NCI-H69 (cell line): ENCODE results near the gene FARP1.
A peak's percentile ranks its signal among the peaks of the same experiment; 100 is the strongest.
"Not testable (repeated sequence)": the region's sequence is repeated elsewhere in the genome, so short reads cannot be mapped to it uniquely, and the experiment has no call there.

ENCODE experiments used
- DNase-seq: peaks from one replicate; lab custom pipeline; 2025; lab: John Stamatoyannopoulos, UW

The FARP1 gene

DNA sequence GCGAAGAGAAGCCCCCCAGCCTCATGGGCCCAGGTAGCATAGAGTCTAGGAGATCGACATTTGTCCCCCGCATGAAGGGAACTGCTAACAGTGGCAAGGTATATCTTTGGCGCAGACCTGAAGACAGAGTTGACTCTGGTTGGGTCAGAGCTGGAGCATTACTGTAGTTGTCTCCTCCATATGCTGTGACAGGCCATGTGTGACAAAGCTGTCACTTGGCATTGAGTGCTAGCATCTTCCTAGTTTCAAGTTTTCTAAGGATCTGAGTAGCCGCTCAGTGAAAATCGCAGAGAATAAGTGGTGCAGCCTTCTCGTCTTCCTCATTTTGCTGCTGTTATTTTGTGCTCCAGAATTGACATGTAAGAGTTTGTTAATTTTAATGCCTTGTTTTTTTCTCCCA lies 223.5 kb downstream of the FARP1 start:
- DNase-seq: no peak

DNA sequence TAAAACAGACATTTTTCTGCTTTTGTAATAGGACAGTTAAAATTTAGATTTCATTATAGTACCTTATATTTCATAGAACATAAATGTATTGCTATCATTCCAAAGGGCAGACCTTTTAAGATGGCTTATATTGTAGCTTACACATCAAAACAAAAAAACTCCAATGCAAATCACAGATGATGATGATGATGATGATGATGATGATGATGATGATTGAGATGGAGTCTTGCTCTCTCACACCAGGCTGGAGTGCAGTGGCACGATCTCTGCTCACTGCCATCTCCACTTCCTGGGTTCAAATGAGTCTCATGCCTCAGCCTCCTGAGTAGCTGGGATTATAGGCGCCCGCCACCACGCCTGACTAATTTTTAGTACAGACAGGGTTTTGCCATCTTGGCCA lies 224.1 kb downstream of the FARP1 start:
- no peak for DNase-seq

DNA sequence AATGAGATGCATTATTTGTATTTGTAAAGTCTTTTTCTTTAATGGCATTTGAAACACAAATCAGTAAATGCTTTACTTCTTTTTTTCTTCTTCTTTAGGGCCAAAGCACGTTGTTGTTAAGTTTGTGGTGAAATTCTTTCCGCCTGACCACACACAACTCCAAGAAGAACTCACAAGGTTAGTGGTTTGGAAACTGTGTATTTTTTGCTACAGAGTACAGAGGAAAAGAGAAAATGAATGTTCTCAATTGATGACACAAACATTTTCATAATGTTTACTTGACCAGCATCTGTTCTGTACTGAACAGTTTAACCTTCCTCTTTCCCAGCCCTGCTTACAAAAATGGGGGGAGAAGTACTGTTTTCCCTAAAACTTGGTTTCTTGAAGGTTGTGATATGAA lies 225.1 kb downstream of the FARP1 start:
- no peak for DNase-seq

DNA sequence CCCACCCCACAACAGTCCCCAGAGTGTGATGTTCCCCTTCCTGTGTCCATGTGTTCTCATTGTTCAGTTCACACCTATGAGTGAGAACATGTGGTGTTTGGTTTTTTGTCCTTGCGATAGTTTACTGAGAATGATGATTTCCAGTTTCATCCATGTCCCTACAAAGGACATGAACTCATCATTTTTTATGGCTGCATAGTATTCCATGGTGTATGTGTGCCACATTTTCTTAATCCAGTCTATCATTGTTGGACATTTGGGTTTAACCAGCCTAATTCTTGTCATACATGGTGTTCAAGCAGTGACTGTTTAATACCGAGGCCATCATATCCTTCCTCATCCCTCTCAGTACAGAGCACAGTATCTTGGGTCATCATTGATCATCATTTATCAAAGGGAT lies 226.6 kb downstream of the FARP1 start:
- not testable (repeated sequence) for DNase-seq

DNA sequence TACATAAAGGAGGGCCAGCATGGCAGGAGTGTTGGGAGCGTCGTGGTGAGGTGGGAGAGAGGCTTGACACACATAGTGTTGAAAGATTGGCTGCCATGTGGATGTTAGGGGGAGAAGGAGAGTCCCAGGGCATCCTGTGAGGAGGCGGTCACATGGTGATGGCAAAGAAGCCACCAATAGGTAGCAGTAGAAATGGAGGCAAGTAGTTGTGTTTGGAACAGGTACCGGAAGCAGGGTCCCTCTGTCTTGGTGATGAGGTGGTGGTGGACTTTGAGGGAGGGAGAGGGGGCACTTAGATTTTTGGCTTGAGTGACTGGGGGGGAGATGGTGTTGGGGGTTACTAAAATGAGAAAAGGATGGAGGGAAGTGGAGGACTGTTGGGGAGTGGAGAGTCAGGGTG lies 227.4 kb downstream of the FARP1 start:
- DNase-seq: no peak

DNA sequence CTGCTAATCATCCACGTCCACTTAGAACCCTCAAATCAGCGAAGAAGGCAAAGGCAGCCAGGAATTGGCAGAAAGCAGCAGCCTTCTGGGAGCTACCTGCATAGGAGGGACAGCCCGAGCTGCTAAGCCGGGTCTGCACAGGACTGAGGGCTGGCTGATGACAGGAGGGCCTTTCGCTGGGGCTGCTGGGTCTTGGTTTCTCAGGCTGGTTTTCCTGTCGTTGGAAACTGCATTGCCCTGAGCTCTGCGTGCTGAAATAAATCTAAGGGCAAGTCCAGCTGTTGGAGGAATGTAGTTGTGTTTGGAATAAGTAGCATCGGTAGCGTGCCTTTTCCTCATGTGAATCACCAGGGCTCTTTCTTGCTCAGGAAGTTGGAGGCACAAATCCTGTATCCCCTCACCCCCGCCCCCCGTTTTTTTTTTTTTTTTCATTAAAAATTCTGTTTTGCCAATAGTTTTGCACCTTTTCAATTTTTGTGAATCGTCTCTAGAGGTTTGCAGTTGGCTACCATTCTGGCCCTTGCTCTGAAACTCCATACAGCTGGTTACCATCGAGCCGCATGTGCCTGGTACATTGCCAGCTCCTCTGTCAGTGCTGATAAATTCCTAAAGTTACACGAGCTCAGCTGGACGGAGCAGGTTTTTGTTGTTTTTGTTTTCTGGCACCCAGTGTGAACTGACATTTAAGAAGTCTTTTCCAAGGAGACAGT lies 228.1 kb downstream of the FARP1 start:
- DNase-seq: peak; percentile 36

DNA sequence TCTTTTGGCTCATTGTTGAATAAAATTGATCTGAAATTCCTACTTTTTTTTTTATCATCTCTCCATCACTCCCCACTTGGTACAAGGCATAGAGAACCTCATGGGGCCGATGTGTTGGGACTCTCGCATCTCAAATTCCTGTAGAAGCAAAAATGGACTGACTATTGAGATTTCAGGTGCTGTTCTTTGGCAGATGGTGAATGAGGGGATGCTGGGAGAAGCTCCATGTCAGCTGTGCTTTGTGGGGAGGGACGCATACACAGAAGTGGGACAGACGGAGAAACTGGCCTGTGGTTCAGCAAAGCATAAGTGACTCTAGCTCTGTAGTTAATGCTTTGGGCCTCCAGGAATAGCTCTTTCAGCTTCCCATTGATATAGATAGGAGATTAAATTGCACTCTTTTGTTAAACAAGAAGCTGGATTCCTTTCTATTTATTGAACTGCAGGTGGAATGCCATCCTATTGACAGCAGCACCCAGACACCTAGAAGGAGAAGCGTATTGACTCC lies 228.7 kb downstream of the FARP1 start:
- DNase-seq: no peak

DNA sequence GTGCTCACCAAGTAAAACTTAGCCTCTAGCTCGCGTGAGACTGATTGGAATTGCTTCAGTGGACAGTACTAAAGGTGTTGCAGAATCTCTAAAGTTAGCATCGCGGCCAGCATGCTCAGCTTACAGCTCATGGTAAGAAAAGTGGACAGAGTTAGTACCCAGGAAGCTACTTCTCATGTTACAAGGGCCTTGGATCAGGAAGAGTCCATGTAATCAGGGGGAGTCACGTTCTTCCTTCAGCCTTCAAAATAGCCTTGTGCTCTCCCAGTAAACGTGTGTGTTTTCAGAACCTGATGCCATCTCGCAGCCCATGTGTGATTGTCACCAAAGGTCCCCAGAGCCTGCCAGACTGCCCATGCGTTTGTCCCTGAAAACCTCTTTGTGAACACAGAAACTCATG lies 230.0 kb downstream of the FARP1 start:
- no peak for DNase-seq

DNA sequence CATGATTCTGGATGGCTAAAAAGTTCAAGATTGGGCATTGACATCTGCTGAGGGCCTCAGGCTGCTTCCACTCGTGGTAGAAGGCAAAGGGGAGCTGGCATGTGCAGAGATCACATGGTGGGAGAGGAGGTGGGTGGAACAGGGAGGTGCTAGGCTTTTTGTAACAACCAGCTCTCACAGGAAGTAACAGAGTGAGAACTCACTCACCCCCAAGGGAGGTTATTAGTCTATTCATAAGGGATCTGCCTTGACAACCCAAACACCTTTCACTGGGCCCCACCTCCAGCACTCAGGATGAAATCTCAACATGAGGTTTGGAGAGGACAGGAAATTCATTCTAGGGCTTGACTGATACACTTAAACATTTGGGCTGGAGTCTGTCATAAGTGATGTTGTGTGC lies 231.9 kb downstream of the FARP1 start:
- DNase-seq: peak; percentile 82

DNA sequence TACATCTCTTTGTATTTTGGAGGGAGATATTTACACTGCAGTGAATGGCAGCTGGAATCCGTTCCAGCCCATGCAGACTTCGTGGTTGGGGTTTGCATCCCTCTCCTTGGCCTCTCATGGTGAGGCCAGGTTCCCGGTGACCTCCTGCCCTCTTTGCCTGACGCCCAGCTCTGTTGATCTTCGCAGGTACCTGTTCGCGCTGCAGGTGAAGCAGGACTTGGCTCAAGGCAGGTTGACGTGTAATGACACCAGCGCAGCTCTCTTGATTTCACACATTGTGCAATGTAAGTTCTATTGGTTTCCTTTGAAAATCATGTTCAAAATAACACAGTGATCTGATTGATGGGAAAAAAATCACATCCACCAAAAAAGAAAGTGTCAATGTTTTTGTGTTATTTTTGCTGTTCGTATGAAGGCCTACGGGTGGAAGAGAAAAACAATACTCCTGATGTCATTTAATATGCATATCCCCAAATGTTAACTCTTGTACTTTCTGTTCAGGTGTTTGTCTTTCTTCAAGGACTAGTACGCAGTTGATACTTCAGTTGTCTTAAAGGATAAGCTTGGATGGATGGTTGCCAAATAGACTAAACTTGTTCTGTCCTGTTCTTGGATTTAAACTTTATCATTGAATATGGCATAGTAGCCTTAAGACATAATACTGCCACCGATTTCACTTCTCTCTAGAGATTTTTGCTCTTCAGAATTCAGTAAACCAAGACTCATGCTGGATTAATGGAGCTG lies 234.9 kb downstream of the FARP1 start:
- DNase-seq: no peak

DNA sequence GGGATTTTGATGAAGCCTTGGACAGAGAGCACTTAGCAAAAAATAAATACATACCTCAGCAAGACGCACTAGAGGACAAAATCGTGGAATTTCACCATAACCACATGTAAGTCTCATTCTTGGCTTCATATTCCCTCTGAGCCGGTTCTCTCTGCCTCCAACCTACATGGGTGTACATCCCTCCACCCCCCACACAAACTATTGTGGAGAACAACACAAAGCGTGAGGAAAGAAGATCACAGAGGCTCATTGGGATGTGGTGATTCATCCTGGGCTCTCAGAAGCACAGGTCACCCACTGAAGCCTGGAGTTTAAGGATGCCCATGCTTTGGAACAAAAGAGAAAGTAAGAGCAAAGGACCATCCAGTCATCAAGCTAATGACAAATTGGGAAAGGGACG lies 241.8 kb downstream of the FARP1 start:
- DNase-seq: no peak

DNA sequence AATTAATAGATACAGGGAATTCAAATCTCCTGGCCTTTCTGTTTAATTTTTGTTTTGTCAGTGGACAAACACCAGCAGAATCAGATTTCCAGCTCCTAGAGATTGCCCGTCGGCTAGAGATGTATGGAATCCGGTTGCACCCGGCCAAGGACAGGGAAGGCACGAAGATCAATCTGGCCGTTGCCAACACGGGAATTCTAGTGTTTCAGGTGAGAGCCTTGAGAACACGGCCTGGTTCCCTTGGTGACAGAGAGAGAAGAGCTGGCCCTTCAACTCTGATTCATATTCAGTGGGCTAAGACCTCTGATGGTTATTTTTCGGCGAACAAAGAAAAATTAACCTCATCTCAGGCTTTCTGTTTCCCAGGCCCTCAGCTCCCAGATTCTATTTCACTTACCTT lies 242.7 kb downstream of the FARP1 start:
- no peak for DNase-seq

DNA sequence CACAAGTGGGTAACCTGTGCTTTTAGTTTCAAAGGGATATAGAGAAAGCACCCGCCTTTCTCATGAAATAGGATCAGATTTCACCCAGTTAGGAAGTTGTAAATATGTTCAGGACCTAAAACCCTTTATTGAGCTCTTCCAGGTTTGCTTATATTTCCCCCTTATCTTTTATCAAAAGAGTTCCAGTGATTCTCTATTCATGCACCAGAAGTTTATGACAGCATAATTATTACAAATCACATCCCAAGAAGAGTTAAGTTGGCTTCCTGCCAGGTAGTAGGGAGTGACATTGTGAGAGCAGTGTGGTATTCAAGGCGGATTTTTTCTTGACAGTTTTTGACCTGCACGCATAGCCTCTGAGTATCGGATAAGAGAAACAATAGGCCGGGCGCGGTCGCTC lies 243.7 kb downstream of the FARP1 start:
- DNase-seq: peak; percentile 79

DNA sequence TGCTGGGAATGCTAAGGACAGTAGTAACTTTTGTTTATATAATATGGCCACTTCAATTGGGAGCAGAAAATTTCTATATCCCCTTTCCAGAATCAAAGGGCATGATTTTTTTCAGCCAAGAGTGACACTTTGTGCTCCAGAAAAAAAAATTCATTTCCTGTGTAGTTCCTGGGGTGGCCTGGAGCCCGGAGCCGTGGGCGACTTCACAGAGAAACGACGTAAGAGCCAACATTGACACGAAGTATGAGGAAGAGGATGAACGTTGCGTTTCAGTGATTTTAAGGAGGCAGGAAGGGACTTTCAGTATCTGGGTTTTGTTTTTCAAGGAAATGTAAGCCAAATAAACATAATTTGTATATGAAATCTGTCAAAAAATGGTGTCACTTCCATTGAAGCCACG lies 246.4 kb downstream of the FARP1 start:
- DNase-seq: no peak

DNA sequence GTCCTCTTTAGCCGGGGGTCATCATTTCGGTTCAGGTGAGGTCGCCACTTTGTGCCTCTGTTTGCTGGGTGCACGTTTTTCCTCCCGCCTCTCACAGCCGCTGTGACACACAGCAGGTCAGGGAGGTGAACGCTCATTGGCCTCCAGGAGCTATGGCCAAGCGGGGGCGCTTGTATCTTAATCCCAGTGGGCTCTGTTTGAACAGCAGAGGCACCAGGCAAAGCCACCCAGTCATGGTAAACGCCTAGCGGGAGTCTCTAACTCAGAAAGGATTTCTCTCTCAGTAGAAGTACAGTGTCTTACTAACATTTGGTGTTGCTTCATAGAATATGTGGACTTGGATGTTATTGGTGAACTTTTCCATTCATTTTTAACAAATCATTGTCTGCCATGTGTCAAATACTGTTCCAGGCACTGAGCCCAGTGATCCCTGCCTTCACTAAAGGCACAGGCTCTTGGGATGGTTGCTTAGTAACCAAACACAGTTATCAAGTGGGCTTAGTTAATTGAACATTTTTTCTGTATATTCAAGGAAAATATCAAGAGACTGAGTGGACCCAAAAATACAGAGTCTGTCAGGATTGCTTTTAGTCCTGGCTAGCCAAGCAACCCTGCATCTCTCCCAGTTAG lies 247.3 kb downstream of the FARP1 start:
- no peak for DNase-seq

DNA sequence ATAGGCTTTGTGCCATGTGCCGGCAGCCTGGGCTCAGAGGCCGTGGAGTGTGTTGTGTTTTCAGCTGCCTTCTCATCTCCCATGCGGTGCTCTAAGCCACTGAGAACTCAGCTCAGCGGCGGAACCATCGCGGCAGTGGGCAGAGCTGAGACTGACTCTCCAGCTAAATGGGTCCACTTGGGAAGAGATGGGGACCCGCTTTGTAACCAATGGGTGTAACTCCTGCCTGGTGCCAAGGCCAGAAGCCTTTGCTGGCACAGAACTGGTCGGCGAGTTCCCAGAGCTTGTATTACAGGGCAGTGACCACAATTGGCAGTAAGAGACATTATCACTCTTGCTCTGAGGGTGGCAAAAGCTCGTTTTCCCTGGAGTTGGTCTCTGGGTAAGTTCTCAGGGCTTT lies 251.0 kb downstream of the FARP1 start:
- no peak for DNase-seq

DNA sequence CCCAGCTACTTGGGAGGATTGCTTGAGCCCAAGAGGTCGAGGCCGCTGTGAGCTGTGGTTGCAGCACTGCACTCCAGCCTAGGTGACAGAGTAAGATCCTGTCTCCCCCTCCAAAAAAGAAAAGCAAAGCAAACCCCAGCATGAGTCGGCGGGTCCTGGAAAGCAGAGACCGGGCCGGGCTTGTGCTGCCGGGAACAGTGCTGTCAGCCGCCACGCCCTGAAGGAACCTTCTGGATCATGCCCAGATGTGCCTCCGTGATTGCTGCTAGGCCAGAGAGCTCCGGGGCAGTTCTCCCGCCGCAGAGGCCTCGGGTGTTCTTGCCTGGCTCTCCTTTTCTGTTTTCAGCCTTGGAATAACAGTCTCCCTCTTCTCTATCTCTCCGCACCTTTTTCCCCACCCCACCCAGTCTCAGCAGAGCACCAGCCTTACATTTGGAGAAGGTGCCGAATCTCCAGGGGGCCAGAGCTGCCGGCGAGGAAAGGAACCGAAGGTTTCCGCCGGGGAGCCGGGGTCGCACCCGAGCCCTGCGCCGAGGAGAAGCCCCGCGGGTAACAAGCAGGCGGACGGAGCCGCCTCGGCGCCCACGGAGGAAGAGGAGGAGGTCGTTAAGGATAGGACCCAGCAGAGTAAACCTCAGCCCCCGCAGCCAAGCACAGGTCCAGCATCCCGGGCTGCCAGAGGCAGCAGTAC lies 252.1 kb downstream of the FARP1 start:
- DNase-seq: no peak

DNA sequence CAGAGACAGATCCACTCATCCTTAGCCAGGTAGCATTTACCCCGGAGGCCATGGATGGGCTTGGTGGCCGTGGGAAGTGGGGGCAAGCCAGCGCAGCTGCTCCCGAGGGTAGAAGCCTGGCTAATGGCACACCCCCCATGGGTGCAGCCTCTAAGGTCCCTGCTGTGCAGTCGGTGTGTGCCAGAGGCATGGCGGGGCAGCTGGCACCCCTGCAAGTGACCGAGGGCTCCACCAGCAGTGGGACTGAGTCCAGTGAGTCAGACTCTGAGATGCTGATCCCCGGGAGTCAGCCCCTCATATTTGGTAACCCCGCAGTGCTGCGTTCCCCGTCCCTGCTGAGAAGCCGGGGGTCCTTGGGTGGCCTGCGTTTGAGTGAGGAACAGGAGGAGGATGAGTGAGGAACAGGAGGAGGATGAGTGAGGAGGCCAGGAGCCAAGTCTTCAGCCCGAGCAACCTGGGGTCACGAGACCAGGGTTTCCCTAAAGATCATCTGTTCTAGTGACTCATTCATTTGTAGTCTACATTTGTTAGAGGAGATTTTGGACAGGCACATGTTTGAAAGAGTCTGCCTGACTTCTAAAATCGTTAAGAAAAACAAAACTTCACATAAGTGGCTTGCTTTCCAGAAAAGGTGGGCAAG lies 253.3 kb downstream of the FARP1 start:
- DNase-seq: no peak

DNA sequence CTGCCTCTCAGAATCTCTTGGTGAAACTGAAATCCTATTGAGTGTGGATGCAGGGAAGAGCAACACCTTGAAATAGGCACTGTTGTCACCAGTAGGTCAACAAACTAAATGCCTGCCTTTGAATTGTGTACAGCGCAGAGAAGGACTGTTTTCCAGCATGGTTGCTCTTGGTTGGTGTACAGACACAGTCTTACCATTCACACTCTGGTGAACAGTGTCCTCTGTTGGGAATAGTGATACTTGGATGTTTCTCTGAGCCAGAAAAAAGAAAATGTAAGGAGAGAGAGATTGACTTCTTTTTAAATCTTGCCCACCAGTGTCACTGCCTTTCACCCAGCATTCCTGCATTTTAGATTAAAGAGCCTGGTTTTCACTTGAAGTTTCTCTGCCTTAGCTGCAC lies 254.3 kb downstream of the FARP1 start:
- DNase-seq: peak; percentile 19

DNA sequence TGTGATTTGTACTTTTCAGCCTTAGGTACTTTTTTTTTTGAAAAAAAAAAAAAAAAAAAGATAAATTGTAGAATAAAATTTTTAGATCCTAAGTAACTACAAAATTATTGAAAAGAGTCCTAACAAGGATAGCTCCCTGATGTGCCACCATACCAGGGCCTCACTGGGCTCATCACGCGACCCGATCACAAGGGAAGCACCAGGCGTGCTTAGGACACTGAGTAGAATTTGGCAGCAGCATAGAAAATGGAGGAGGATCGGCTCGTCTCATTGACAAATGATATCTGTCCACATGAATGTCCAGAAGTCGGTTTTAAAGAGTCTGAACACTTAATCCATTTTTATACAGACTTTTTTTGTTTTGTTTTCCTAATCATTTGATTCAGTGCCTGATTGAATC lies 255.0 kb downstream of the FARP1 start:
- DNase-seq: no peak

DNA sequence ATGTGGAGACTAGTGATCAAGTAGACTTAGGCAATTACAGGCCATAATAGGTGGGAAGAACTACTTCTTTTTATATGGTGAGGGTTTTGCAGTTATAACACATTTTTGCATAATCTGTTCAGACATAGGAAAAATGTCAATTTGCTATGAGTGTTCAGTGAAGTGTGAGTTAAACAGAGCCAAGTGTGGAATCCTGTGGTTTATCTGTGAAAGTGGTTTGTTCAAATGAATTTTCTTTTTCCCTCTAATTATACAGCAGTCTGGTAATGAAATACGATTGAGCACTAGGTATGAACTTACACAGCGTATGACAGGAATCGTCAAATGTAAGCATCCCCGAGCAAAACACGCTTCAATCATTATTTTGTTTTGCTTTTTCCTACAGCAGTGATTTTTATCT lies 255.7 kb downstream of the FARP1 start:
- DNase-seq: no peak

DNA sequence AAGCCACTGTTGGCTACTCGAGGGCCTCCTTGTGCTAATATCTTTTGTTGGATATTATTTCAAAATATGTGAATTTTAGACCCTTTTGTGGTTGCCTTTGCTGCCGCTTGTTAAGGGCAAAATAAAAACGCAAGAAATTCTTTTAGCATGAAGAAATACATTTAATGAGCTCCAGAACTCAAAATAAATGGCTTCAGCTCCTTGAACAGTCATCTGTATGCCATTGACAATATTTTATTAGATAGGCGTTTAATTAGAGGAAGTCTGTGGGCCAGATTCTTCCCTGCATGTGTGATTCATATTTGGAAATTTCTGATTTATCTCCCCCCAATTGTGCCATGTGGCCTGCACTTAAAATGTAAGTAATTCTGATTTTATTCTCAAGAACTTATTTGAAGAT lies 256.9 kb downstream of the FARP1 start:
- no peak for DNase-seq
